HG02981 (cell line): ENCODE data around the gene ITGB1BP1.

Experiments used
- ATAC-seq: cut with Tn5 transposase; IDR thresholded peaks from one replicate; pipeline ENCODE4 v1.9.1; 2021; ENCODE audit warnings: mild to moderate bottlenecking, moderate library complexity; ENCODE audit not compliant: unreplicated experiment

ITGB1BP1 gene

DNA sequence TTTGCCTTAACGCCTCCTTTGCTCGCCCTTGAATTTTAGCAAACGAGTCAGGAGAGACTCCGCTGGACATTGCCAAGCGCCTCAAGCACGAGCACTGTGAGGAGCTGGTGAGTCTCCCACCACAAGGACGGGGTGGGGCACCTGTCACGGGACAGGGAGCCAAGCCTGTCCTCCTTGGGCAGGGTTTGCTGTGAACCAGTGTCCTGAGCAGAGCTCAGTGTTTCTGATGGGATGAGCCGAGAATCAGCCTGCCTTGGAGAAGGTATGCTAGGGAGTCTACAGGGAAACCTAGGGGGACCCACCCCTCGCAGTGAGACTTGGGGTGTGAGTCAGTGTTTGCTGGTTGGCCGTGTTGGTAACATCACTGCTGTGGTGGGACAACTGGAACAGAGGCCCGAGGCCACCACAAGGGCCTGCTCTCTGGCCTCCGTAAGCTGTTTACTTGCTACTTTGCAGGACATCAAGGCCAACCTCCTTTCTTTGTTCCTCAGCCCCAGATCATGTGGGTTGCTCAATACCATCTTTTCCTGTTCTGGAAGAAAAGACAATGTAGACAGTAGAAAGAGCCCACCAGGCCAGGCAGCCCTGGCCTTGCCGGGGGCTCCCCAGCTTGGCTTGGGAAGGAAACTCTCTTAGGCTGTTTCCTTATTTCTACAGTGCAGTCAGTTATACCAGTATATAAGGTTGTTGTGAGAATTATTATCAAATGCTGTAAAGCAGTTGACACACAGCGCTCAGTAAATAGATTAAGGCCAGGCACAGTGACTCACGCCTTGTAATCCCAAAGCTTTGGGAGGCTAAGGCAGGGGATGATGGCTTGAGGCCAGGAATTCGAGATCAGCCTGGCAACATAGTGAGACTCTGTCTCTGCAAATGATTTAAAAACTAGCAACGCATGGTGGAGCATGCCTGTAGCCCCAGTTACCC lies 42.4 kb downstream of the ITGB1BP1 start:
- no peak for ATAC-seq

DNA sequence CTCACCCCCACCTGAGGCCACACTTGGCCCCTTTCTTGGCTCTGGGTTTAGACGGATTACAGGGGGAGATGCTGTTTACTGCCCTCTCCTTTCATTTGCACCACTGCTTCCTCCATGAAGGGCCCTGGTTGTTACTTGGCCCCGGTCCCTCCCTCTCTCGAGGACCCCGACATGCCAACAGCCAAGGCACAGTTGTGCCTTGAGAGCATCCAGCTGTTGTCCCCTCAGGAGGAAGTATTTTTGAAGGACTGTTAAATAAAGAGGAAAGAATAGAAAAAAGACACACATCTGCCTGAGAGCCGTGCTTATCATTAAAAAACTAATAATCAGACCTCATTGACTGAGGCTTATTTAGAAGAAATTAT lies 44.0 kb downstream of the ITGB1BP1 start:
- ATAC-seq, result no peak

DNA sequence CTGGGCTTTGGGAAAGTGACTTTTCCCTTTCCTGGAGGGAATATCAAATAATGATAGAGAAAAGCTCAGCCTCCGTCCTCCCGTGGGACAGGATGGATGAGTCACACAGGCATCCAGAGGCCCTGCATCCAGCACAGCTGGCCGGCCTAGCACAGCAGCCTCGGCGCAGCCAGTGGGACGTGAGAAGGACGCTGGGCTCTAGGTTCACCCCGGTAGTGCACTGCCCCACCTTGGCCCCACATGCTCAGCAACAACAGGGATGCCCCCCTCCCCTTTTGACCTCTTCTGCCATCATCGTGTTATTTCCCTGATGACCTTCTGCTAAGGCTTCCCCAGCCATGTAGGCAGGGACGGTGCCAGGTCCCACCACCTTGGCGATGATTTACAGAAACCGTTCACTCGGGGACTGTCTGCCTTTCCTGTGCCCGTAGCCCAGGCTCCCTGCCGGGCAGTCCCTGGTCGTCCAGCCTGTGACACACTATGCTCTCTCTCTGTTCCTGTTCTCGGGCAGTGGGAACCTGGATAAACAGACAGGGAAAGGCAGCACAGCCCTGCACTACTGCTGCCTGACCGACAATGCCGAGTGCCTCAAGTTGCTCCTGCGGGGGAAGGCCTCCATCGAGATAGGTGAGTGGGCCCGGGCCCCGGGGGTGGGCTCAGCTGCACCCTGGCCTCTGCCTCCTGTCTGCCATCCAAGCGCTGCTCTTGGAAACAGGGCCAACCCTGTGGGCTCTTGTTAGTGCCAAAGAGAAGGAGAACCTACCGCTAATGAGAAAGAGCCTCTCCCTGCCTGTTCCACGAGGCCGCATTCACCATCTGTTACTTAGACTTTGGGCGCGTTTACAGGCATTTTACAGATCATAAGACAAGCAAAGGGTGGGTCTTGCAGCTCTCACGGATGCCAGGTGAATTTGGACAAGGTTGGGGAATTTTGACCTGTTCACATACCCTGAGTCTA lies 44.6 kb downstream of the ITGB1BP1 start:
- no peak for ATAC-seq

DNA sequence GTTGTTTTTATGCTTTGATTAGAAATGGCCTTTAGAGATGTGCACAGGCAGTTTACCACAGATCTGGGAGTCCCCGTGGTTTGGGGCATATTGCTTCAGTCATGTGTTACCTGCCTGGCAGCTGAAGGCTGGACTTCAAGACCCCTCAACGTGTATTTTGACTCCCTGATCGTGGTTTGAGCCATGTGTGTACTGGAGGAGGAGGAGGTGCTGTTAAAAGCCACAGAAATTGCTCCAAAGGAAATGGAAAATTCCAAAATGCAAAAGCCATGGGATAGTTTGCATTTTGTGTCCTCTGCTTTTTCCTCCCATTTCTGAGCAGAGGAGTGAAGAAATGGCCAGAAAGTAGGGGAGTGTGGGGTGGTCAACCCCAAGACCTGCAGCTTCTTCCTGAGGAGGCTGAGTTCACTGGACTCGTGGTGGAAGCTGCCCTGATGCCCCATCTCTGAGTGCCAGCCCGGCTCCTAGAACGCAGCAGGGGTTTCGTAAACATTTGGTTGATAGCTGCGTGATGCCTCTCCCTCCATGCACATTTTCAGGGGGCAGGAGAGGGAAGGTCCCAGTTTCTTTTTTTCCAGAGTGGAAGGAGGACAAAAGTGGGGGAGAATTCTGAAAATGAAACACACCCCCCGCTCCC lies 45.7 kb downstream of the ITGB1BP1 start:
- no peak for ATAC-seq

DNA sequence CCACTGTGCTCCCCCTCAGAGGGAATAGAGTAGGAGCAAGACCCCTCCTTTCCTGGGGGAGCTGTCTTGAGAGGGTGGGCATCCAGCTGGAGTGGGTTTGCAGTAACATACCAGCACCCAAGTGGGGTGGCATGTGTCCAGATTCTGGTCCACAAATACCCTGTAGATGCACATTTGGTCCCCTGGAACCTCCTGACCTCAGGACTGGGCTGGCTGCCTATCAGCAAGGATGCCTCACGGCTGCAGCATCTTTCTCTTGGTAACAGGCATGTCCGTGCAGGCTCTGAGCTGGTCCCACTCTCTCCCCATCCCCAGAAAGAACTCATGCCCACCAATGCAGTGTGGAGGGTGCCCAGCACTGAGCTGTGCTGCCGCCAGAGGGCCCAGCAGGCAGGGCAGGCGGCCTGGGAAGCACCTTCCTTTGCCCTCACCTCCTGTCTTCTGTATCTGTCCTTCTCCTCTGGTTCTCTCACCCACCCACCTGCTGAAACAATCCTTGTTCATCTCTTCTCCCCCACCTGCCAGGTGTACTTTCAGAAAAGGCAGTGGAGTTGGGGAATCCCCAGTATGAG lies 47.4 kb downstream of the ITGB1BP1 start:
- ATAC-seq, result no peak

DNA sequence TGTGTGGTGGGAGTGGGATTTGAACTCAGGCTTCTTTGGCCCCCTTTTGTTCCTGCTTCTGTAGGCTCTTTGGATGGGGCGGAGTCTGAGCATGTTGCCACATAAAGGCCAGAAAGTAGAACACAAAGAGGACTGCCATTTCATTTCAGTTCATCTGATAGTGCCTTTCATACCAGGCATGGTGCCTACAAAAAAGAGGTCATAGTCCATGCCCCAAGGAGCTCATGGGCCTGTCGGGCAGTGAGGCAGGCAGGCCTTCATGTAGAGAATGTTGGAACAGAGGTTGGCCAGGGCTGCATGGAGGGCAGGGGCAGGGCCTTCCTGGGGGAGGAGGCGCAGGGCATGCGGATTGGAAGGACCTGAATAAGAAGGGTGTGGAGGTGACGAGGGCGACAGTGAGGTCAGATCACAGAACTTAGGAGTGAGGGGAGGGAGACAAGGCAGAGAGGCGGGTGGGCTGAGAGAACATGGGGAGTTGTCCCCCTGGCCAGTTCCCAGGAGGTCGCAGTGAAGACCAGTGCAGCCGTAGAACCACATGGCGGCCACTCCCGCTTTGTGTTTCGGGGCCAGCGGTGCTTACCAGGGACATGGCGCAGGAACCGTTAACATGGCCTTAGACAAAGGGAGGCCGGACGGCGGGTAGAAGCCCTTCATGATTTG lies 49.1 kb downstream of the ITGB1BP1 start:
- ATAC-seq, result no peak

DNA sequence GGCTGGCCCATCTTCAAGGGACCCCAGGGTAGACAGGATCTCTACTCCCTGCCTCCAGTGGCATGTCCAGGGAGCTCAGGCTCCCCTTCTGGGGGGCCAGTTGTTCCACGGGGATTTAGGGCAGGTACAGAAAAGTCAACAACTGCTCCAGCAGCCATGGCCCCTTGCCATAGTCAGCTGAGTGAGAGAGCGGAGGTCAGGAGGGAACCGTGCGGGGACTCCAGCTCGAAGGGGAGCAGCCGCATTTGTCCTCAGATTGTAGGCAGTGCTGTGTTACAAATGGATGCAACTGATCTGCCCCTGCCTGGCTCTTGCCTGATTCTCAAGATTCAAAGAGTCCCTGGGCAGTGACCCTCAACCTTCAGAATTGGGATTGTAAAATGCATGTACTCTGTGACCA lies 49.9 kb downstream of the ITGB1BP1 start:
- ATAC-seq, result no peak

DNA sequence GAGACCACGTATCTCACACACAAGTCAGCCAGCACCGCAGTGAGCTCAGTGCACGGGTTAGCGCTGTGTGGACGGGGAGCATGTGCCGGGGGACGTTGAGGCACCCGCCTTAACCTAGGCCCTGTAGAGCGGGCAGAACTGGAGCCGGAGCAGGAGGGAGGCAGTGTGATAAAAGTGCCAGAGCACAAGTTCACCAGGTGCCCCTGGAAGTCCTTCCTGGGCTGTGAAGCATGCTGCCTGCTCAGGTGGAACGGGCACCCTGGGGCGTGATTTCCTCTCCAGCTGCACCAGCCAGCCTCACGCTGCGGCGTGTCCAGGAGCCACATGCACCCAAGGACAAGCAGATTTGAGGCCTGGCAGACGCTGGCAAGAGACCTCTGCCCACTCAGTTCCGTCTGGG lies 50.3 kb downstream of the ITGB1BP1 start:
- no peak for ATAC-seq

DNA sequence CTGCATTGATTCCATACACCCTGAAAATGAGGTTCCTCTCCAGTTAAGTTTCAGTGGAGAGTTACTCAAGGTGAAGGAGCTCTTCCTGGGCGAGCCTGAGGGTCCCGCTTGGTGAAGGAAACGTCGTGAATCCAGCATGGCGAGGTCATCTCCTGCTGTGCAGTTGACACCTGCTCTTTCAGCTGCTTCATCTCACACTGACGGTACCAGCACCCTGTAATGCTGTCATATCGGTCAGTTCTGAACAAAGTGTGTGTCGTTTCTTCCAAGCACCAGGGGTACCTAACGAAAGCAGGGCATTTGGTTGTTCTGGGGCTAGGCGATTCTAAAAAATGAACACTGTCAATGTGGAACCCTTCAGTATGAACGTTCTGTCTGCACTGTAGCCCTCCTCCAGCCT lies 52.6 kb downstream of the ITGB1BP1 start:
- ATAC-seq, result no peak

DNA sequence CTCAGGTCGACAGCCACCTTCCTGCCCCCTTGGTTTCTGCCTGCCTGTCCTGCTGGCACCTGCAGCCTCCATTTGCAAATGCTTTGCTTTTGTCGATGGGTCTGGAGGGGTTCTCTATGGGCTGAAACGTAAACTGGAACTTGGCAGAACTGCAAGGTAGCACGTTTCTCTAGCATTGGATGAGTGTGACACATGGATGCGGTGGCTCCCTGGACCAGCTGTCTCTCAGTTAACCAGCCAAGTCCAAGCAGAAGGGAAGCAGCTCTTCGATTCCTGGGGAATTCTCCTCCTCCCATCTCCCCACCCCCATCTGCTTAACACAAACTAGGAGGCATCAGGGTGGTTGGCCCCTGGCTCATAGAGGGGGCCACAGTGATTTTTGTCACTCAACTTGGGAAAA lies 57.3 kb downstream of the ITGB1BP1 start:
- no peak for ATAC-seq

DNA sequence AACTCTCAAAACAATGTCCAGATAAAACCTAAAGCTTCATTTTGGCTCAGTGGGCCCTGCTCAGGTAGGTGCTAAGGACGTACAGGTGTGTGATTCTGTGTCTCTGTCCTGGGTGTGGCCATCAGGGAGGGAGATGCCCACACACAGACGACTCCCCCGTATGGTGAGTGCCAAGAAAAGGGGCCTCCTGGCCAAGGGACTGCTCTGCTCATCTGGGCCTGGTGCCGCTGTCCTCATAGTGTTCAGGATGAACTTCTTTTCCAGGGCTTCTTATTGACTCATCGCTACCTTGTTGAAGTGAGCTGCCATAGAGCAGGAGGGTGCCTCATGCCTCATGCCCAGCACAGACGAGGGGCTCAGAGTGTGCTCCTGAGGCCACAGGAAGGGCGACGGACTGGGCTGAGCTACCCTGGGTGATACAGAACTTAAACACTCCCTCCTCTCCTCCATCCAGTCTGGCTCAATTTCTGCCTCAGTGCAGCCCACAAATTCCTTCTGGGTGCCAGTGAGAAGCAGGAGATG lies 57.8 kb downstream of the ITGB1BP1 start:
- no peak for ATAC-seq

DNA sequence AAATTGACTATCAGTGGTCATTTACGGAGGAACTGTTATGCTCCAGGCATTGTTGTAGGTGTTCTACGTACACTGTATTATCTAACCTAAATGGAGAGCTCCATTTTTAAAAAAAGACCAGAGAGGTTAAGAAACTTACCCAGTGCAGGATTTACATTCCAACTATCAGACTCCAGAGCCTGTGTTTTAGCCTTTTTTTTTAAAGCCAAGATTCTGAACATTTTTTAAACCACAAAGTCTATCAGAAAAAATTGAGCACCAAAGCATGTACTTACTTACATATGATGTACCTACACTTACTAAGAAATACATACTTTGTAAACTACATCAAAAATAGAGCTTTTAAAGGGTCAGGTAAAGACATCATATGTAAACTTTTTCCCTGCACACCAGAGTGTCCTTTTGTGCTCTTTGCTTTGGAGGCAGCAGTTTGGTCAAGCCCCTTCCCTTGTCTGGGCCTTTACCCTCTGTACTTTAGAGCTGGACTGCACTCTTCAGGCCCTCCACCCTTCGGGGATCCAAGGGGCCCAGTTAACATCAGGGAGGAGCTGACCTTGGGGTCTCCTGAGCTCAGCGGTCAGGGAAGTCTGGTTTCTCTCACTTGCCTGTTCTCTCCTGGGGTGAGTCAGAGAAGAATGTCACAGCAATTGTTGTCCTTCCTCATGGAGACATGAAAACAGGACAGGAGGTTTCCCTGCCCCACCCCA lies 58.4 kb downstream of the ITGB1BP1 start:
- ATAC-seq, result no peak

DNA sequence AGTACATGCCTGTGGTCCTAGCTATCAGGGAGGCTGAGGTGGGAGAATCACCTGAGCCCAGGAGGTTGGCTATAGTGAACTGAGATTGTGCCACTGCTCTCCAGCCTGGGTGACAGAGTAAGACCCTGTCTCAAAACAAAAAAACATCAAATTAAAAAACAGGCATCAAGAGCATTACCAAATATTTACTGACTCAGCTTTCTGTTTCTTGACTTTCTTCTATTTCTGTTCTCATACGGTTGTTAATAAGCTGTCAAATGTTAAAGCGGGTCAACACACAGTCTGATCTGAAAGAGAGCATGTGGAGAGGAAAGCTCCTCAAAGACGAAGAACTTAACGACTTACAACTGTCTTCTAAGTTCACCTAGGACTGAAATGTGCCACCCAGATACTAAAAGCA lies 59.0 kb downstream of the ITGB1BP1 start:
- no peak for ATAC-seq

DNA sequence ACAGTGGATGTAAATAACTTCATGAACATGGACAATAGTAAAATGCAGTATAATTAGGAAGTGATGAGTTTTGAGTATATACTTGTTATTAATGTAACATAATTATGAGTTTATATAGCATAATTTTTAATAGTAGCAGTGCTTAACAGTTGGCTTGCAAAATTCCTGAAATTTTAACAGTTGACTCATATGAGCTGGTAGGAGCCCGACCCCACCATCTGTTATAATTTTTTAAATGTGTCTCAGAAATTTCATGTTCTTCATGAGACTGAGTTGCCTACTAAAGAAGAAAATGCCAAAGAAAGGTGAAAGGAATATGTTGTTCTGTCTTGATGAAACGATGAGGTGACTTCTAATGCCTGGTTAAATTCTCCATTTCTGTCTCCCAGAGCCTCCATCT lies 62.6 kb downstream of the ITGB1BP1 start:
- no peak for ATAC-seq

DNA sequence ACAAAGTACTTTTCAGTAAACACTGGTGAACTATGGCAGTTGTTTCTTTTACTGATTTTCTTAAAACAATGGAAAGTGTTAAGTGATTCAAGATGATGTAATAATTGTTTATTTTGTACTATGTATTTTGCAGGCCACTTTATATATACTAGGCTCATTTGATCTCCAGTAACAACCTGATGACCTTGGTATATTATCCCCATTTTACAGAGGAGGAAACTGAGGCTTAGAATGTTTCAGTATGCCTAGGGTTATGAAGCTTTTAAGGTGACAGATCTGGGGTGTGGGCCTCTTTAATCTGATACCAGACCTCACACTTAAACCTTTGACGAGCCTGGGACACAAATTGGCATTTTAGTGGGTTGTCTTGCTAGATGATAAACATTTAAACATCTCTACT lies 63.2 kb downstream of the ITGB1BP1 start:
- ATAC-seq, result no peak

DNA sequence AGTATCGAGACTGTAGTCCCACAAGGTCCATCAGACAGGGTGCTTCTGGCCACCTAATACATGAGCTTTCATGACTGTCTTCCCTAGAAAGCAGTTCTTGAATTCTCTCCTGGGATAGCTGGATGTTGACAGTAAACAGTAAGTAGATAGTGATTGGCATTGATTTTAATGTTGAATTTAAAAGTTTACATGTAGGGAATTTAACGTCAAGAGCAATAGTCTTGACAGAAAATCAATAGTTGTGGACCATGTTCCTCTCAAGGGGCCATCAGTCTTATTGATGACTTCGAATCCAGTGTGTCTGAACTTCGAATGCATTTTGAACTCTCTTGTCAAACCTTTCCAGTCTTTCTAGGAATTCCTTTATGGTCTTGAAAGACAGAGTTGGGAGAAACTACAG lies 63.9 kb downstream of the ITGB1BP1 start:
- ATAC-seq, result no peak

DNA sequence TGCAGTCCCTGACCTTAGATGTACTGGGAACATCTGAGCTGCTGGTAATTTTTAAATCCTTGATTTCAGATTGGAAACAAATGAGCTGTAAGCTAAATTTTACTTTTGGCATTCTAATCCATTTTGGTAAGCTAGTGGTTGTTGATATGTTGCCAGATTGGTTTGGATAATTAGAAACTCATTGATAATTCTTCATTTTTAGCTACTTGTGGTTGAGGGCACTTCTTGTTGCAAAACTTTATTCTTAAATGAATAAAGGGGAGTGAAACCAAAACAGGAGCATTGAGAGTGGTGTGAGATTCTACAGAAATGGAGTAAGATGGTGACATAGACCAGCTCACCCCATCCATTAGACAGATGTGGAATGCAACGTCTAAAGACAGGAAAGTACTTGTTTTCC lies 64.5 kb downstream of the ITGB1BP1 start:
- no peak for ATAC-seq

DNA sequence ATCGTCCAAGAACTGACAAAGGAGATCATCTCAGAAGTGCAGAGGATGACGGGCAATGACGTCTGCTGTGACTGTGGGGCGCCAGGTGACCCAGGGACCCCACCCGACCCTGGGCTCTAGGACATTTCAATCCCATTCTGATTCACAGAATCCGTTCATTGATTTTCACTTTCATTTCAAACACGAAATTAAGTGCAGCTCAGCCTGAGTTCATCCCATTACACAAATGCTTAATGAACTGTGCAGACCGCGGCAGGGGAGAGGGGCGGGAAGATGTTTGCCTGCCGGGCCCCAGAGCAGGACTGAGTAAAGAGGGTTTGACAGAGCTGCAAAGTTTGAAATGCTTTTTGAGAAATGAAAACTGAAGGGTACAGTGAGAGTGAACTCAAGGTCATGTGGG lies 67.1 kb downstream of the ITGB1BP1 start:
- no peak for ATAC-seq

DNA sequence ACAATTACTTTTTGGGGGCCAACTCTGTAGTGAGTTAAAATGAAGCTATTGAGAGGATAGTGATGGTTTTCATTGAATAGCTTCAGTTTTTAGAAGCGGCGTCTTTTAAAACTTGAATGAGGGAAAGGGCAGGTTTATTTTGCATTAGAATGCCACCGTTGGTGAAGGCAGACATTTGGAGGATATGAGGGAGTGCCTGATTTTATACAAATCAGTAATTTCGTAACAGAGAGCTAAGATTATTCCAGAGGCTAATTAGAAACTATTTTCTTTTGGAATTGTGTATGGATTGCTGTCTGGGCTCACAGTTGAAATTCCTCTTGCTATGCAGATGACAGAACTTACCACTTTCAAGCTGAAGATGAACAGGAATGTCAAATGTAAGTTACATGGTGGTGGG lies 67.6 kb downstream of the ITGB1BP1 start:
- ATAC-seq, result no peak

DNA sequence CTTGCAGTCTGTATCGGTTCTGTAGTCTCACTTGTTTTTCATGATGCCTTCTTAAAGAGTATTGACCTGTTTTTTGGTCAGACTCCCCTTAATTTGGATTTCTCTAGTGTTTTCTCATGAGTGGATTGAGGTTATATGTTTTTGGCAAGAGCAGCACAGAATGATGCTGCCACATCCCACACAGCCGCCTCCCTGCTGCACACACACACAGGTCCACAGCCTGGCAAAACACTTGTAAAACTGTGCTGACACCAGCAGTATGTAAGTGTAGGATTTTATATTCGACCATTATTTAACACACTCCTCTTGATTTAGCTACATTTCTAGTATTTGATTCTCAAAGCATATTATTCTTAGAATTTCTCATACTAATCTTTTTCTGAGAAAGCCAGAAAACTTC lies 68.1 kb downstream of the ITGB1BP1 start:
- no peak for ATAC-seq
